Activated naive CD4-positive, alpha-beta T cell treated with anti-CD3 and anti-CD28 coated beads, Interleukin-2, amount 50 U/mL, for 16 hours (primary cell): ENCODE data around the gene MPIG6B.

Experiments
- DNase-seq: peaks from one replicate; pipeline ENCODE4 v3.0.0-alpha.2; 2020

The MPIG6B gene

GRCh38 chr6:31722173-31722572 is 1.0 kb upstream of the MPIG6B start:
- DNase-seq, result no peak

GRCh38 chr6:31723980-31724691 is 963 bp downstream of the MPIG6B start:
- no peak for DNase-seq

GRCh38 chr6:31725502-31726350 is 2.6 kb downstream of the MPIG6B start:
- no peak for DNase-seq

- DNase-seq, result no peak
Observed at GRCh38 chr6:31727034-31727716, 4.0 kb downstream of the MPIG6B start.

GRCh38 chr6:31727717-31728671 is 4.8 kb downstream of the MPIG6B start:
- no peak for DNase-seq

- no peak for DNase-seq
Observed at GRCh38 chr6:31728767-31729514, 5.8 kb downstream of the MPIG6B start, which contains the start of gene DDAH2. TSS of gene DDAH2 (minus strand) at chr6:31729299. CDS start at chr6:31729161, 138 bp downstream.

GRCh38 chr6:31729515-31729978 is 6.4 kb downstream of the MPIG6B start:
- DNase-seq, result peak; percentile 78

GRCh38 chr6:31729979-31730630 is 6.9 kb downstream of the MPIG6B start:
- DNase-seq, result peak; percentile 60

- DNase-seq, result no peak
Observed at GRCh38 chr6:31730631-31731086, 7.5 kb downstream of the MPIG6B start.

GRCh38 chr6:31732029-31732428 is 8.9 kb downstream of the MPIG6B start:
- DNase-seq, result no peak

GRCh38 chr6:31733734-31734133 is 10.6 kb downstream of the MPIG6B start:
- DNase-seq, result no peak

- DNase-seq, result no peak
Observed at GRCh38 chr6:31734247-31734820, 11.2 kb downstream of the MPIG6B start.

- DNase-seq, result peak; percentile 37
Observed at GRCh38 chr6:31734821-31735406, 11.7 kb downstream of the MPIG6B start.

- DNase-seq, result peak; percentile 79
Observed at GRCh38 chr6:31736021-31736767, 13.0 kb downstream of the MPIG6B start, which contains the start of gene CLIC1. TSS of gene CLIC1 (minus strand) at chr6:31736530. CDS start at chr6:31736300, 230 bp downstream.

- no peak for DNase-seq
Observed at GRCh38 chr6:31736768-31737314, 13.7 kb downstream of the MPIG6B start.

- DNase-seq, result no peak
Observed at GRCh38 chr6:31737315-31737990, 14.3 kb downstream of the MPIG6B start.

- peak; percentile 43 for DNase-seq
Observed at GRCh38 chr6:31737991-31738979, 15.1 kb downstream of the MPIG6B start.
